Stimulated activated naive B cell treated with anti-CD40 and anti-IgM and Interleukin-4, amounts not matched to agents 10 μg/mL and 1 μg/mL and 100 μg/mL, for 72 hours (primary cell): ENCODE data around the gene DOK5.

Experiments used
- ATAC-seq, 2 donors: fragments of 150-1000 bp; cut with Tn5 transposase; replicated peaks; 2 replicates each; pipeline ENCODE4 v1.10.0; 2021; ENCODE audit warnings: moderate library complexity in 1 of 2
- DNase-seq: peaks from one replicate; pipeline ENCODE4 v3.0.0; 2021
- H3K27ac Mint-ChIP-seq: one replicate; pipeline ENCODE4 v1.8.0; 2022; ENCODE audit warnings: mild to moderate bottlenecking, mixed read lengths
- H3K27me3 Mint-ChIP-seq, 2 donors: one replicate each; pipeline ENCODE4 v1.8.0; 2022; ENCODE audit warnings: mixed read lengths in 2 of 2
- H3K36me3 Mint-ChIP-seq, 2 donors: one replicate each; pipeline ENCODE4 v1.8.0; 2022; ENCODE audit warnings: mixed read lengths in 2 of 2, mild to moderate bottlenecking in 1 of 2
- H3K4me1 Mint-ChIP-seq, 2 donors: one replicate each; pipeline ENCODE4 v1.8.0; 2022; ENCODE audit warnings: mixed read lengths in 2 of 2, mild to moderate bottlenecking in 1 of 2
- H3K4me3 Mint-ChIP-seq, 2 donors: one replicate each; pipeline ENCODE4 v1.8.0; 2022; ENCODE audit warnings: mild to moderate bottlenecking in 2 of 2, mixed read lengths in 2 of 2, moderate library complexity in 1 of 2
- H3K9me3 Mint-ChIP-seq, 2 donors: one replicate each; pipeline ENCODE4 v1.8.0; 2022; ENCODE audit warnings: mixed read lengths in 2 of 2, mild to moderate bottlenecking in 1 of 2

The DOK5 gene

GRCh38 chr20:54608039-54608745 is 132.8 kb downstream of the DOK5 start:
- Mint-ChIP-seq H3K4me3 (peak overlapping the region in 1 of 2 donors; percentile 62), H3K4me1 (peaks cover 9 to 29% of the 10 kb centered on the region in 2 donors), H3K27ac (peak overlapping the region; percentile 77), H3K36me3 (no peaks in the 10 kb centered on the region), H3K9me3 (peaks cover 0 to 2% of the 10 kb centered on the region in 2 donors), H3K27me3 (peaks cover 4 to 19% of the 10 kb centered on the region in 2 donors)
- ATAC-seq = peak; percentile 65 to 67
- no peak for DNase-seq

- Mint-ChIP-seq H3K9me3 (peaks cover 0 to 2% of the 10 kb centered on the region in 2 donors), H3K4me1 (peaks cover 9 to 29% of the 10 kb centered on the region in 2 donors), H3K4me3 (no peak overlapping the region), H3K36me3 (no peaks in the 10 kb centered on the region), H3K27me3 (peaks cover 4 to 19% of the 10 kb centered on the region in 2 donors), H3K27ac (peak overlapping the region; percentile 77)
- DNase-seq (no peak), ATAC-seq (no peak)
Measured at GRCh38 chr20:54608943-54609342, 133.6 kb downstream of the DOK5 start.

GRCh38 chr20:54611708-54612412 is 136.5 kb downstream of the DOK5 start:
- no peak overlapping the region for H3K4me3 Mint-ChIP-seq
- ATAC-seq = no peak
- H3K27ac Mint-ChIP-seq = no peak overlapping the region
- peaks cover 2 to 3% of the 10 kb centered on the region in 2 donors for H3K9me3 Mint-ChIP-seq
- no peak for DNase-seq
- H3K36me3 Mint-ChIP-seq = no peaks in the 10 kb centered on the region
- peaks cover 8 to 19% of the 10 kb centered on the region in 2 donors for H3K27me3 Mint-ChIP-seq
- peaks cover 4 to 19% of the 10 kb centered on the region in 2 donors for H3K4me1 Mint-ChIP-seq

- no peak for ATAC-seq
- peaks cover 0 to 3% of the 10 kb centered on the region in 2 donors for H3K9me3 Mint-ChIP-seq
- H3K4me3 Mint-ChIP-seq = no peak overlapping the region
- no peaks in the 10 kb centered on the region for H3K36me3 Mint-ChIP-seq
- no peaks in the 10 kb centered on the region for H3K4me1 Mint-ChIP-seq
- H3K27me3 Mint-ChIP-seq = peaks cover 0 to 12% of the 10 kb centered on the region in 2 donors
- H3K27ac Mint-ChIP-seq = no peak overlapping the region
- no peak for DNase-seq
Measured at GRCh38 chr20:54618412-54618811, 143.0 kb downstream of the DOK5 start.

- H3K4me3 Mint-ChIP-seq = no peak overlapping the region
- DNase-seq (no peak), ATAC-seq (no peak)
- H3K36me3 Mint-ChIP-seq = no peaks in the 10 kb centered on the region
- peaks cover 0 to 12% of the 10 kb centered on the region in 2 donors for H3K27me3 Mint-ChIP-seq
- peaks cover 0 to 3% of the 10 kb centered on the region in 2 donors for H3K9me3 Mint-ChIP-seq
- H3K4me1 Mint-ChIP-seq = no peaks in the 10 kb centered on the region
- no peak overlapping the region for H3K27ac Mint-ChIP-seq
Measured at GRCh38 chr20:54619181-54619580, 143.8 kb downstream of the DOK5 start.

- Mint-ChIP-seq H3K4me3 (no peak overlapping the region), H3K27ac (no peak overlapping the region), H3K9me3 (peaks cover 0 to 3% of the 10 kb centered on the region in 2 donors), H3K4me1 (no peaks in the 10 kb centered on the region), H3K36me3 (no peaks in the 10 kb centered on the region), H3K27me3 (peaks cover 0 to 12% of the 10 kb centered on the region in 2 donors)
- no peak for ATAC-seq
- DNase-seq = no peak
Measured at GRCh38 chr20:54619682-54620081, 144.3 kb downstream of the DOK5 start.

- no peak for ATAC-seq
- H3K27ac Mint-ChIP-seq = no peak overlapping the region
- H3K27me3 Mint-ChIP-seq = peaks cover 0 to 8% of the 10 kb centered on the region in 2 donors
- H3K36me3 Mint-ChIP-seq = no peaks in the 10 kb centered on the region
- no peaks in the 10 kb centered on the region for H3K9me3 Mint-ChIP-seq
- no peaks in the 10 kb centered on the region for H3K4me1 Mint-ChIP-seq
- no peak for DNase-seq
- H3K4me3 Mint-ChIP-seq = no peak overlapping the region
Measured at GRCh38 chr20:54620611-54621010, 145.2 kb downstream of the DOK5 start.

- no peak for ATAC-seq
- no peaks in the 10 kb centered on the region for H3K4me1 Mint-ChIP-seq
- H3K9me3 Mint-ChIP-seq = no peaks in the 10 kb centered on the region
- no peaks in the 10 kb centered on the region for H3K36me3 Mint-ChIP-seq
- peaks cover 15 to 16% of the 10 kb centered on the region in 2 donors for H3K27me3 Mint-ChIP-seq
- no peak overlapping the region for H3K4me3 Mint-ChIP-seq
- H3K27ac Mint-ChIP-seq = no peak overlapping the region
- no peak for DNase-seq
Measured at GRCh38 chr20:54622333-54623295, 147.2 kb downstream of the DOK5 start.

GRCh38 chr20:54623991-54624569 is 148.7 kb downstream of the DOK5 start:
- no peak for ATAC-seq
- peaks cover 11 to 16% of the 10 kb centered on the region in 2 donors for H3K27me3 Mint-ChIP-seq
- H3K4me3 Mint-ChIP-seq = no peak overlapping the region
- DNase-seq = no peak
- no peak overlapping the region for H3K27ac Mint-ChIP-seq
- H3K9me3 Mint-ChIP-seq = no peaks in the 10 kb centered on the region
- no peaks in the 10 kb centered on the region for H3K4me1 Mint-ChIP-seq
- H3K36me3 Mint-ChIP-seq = no peaks in the 10 kb centered on the region

GRCh38 chr20:54624706-54625390 is 149.5 kb downstream of the DOK5 start:
- no peaks in the 10 kb centered on the region for H3K36me3 Mint-ChIP-seq
- H3K27ac Mint-ChIP-seq = no peak overlapping the region
- peaks cover 11 to 18% of the 10 kb centered on the region in 2 donors for H3K27me3 Mint-ChIP-seq
- no peaks in the 10 kb centered on the region for H3K9me3 Mint-ChIP-seq
- DNase-seq = no peak
- no peaks in the 10 kb centered on the region for H3K4me1 Mint-ChIP-seq
- ATAC-seq = no peak
- no peak overlapping the region for H3K4me3 Mint-ChIP-seq

- H3K4me1 Mint-ChIP-seq = no peaks in the 10 kb centered on the region
- no peak overlapping the region for H3K4me3 Mint-ChIP-seq
- no peak for DNase-seq
- peaks cover 15 to 21% of the 10 kb centered on the region in 2 donors for H3K27me3 Mint-ChIP-seq
- no peak for ATAC-seq
- H3K36me3 Mint-ChIP-seq = no peaks in the 10 kb centered on the region
- H3K9me3 Mint-ChIP-seq = no peaks in the 10 kb centered on the region
- H3K27ac Mint-ChIP-seq = no peak overlapping the region
Measured at GRCh38 chr20:54625497-54625896, 150.1 kb downstream of the DOK5 start.

- no peak overlapping the region for H3K27ac Mint-ChIP-seq
- H3K9me3 Mint-ChIP-seq = no peaks in the 10 kb centered on the region
- H3K27me3 Mint-ChIP-seq = peaks cover 13 to 21% of the 10 kb centered on the region in 2 donors
- H3K4me3 Mint-ChIP-seq = no peak overlapping the region
- ATAC-seq (no peak), DNase-seq (no peak)
- no peaks in the 10 kb centered on the region for H3K4me1 Mint-ChIP-seq
- no peaks in the 10 kb centered on the region for H3K36me3 Mint-ChIP-seq
Measured at GRCh38 chr20:54626126-54626525, 150.7 kb downstream of the DOK5 start.

- Mint-ChIP-seq H3K4me1 (peaks cover 9 to 14% of the 10 kb centered on the region in 2 donors), H3K4me3 (no peak overlapping the region), H3K27ac (no peak overlapping the region), H3K36me3 (no peaks in the 10 kb centered on the region), H3K27me3 (peaks cover 16 to 21% of the 10 kb centered on the region in 2 donors), H3K9me3 (no peaks in the 10 kb centered on the region)
- ATAC-seq (no peak), DNase-seq (no peak)
Measured at GRCh38 chr20:54629632-54630031, 154.2 kb downstream of the DOK5 start.
